SU-DHL-6 (cell line): ENCODE data around the gene MS4A15.

Source experiments
- CTCF ChIP-seq: fragments of 200-600 bp; sonication (generic); IDR thresholded peaks from one replicate; pipeline ENCODE4 v1.5.1; 2017; ENCODE audit warnings: antibody characterized with exemption, mild to moderate bottlenecking, low read length, moderate library complexity; ENCODE audit not compliant: insufficient read depth, poor library complexity, severe bottlenecking
- EZH2phosphoT487 ChIP-seq: fragments of 200-600 bp; sonication (generic), shearing (Covaris generic); conservative IDR thresholded peaks from 2 replicates; pipeline ENCODE4 v1.6.1; 2018; ENCODE audit warnings: mild to moderate bottlenecking, antibody characterized with exemption, low read length, moderate library complexity, mixed read lengths

GRCh38 chr11:60790726-60791125 lies 34.1 kb downstream of the MS4A15 start:
- TF ChIP-seq CTCF: no peak
- no peak for TF ChIP-seq EZH2phosphoT487
